NB4 (cell line): ENCODE measurements around the gene KPNA4.

ENCODE experiments used
- CTCF ChIP-seq: IDR thresholded peaks from one replicate; pipeline ENCODE4 v1.5.1; 2012; ENCODE audit warnings: low read depth, low read length
- MYC ChIP-seq: IDR thresholded peaks from 2 replicates; pipeline ENCODE4 v1.6.1; 2011; ENCODE audit warnings: low read depth, low read length
- POLR2A ChIP-seq: IDR thresholded peaks from 2 replicates; pipeline ENCODE4 v1.6.1; 2011; ENCODE audit warnings: mild to moderate bottlenecking; ENCODE audit not compliant: insufficient read length; ENCODE audit errors: extremely low read depth

DNA sequence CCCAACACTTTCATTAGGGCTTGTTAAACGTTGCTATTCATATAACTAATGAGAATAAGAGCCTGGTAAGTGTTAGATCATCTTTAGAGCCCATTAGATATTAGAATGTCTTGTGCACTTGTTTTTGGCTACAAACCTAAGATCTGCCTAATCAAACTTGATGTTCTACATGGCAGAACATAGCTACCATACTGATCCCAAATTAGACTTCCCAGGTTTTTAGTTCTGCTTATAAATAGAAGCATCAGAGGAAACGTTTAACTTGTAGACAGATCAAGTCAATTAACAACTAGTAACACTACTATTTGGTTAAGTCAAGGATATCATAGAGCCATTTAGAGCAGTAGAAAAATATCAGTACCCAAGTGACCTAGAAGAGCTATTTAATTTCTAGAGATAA lies 11.7 kb upstream of the KPNA4 start:
- no peak for TF ChIP-seq CTCF
- TF ChIP-seq POLR2A: no peak
- TF ChIP-seq MYC: no peak
